GM12891 (cell line): ENCODE measurements around the gene PTPRF.

Source experiments
- PAX5 ChIP-seq: IDR thresholded peaks from 2 replicates; pipeline ENCODE4 v1.6.1; 2011; ENCODE audit warnings: low read length, moderate library complexity, mild to moderate bottlenecking; ENCODE audit not compliant: insufficient read depth, severe bottlenecking
- POLR2A ChIP-seq: IDR thresholded peaks from 2 replicates; pipeline ENCODE4 v1.6.1; 2011; ENCODE audit warnings: low read depth, low read length, control low read depth
- POLR2AphosphoS5 ChIP-seq: IDR thresholded peaks from 2 replicates; pipeline ENCODE4 v1.6.1; 2011; ENCODE audit warnings: low read depth, low read length, control low read depth
- POU2F2 ChIP-seq: IDR thresholded peaks from 2 replicates; pipeline ENCODE4 v1.6.1; 2011; ENCODE audit warnings: low read depth, mild to moderate bottlenecking, control low read depth, low read length, moderate library complexity
- SPI1 ChIP-seq: IDR thresholded peaks from 2 replicates; pipeline ENCODE4 v1.6.1; 2011; ENCODE audit warnings: low read depth, low read length, control low read depth
- TAF1 ChIP-seq: IDR thresholded peaks from 2 replicates; pipeline ENCODE4 v1.6.1; 2011; ENCODE audit warnings: low read depth, low read length, control low read depth

DNA sequence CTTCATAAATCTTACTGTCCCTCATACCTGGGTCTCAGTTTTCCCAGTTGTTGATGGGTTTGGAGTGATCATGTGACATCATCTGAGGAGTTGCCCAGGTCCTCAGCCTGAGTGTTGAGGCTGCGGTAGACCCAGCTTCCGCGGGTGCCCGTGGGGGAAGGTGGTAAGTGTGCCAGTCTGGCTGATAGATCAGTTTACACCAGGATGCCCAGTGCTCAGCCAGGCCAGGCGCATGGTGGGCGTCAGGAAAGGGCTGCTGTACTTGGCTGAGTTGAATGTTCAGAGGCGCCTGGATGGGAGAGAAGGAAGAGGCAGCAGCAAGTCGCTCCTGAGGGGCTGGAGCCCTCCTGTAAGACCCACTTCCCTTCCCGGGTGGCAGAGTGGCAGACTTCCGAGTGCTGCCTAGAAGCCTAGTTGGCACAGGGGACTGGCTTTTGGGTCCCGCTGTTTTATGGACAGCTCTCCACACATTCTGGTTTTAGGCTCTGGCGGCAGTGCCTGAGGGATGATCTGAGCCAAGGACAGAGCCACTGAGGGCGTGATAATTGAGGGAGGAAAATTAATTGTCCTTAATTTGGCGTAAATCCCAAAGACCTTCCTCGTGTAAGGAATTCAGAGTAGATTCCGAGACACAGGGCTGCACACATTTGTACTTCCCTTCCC is 35.8 kb downstream of the PTPRF start:
- TF ChIP-seq POLR2A, result no peak
- no peak for TF ChIP-seq POLR2AphosphoS5
- TF ChIP-seq TAF1, result no peak
- no peak for TF ChIP-seq SPI1
- TF ChIP-seq POU2F2, result no peak
- TF ChIP-seq PAX5, result no peak
